ENCODE results near the gene PPP2R5C. TPM values are rescaled to one million over a fixed set of nuclear protein-coding genes. Genes with fewer than 3 reads are reported as not detected.

PPP2R5C gene
- total and polyA plus RNA-seq, 2 donors (not counting 3 experiments of a cell fraction or from before 2014, with no cell fraction given): 42.6 to 83.6 TPM

DNA sequence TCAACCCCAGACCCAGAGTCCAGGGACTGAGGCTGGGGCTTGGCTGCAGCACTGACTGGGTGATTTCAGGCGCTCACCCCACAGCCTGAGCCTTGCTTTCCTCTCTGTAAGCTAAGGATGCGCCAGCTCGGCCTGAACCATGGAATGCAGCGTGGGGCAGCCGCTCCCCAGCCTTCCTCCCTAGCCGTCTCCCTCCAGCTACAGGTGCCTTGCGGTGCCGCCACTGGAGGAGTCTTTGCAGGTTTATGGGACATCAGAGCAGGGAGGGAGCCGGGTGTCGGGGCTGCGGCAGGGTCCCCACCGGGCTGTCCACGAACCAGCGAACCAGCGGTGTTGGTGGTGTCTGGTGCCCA is 19.4 kb downstream of the PPP2R5C start:
- Histone ChIP-seq H3K4me3 (replicated peaks in 1 of 3; ENCODE audit: insufficient read depth in 1 of 3, low read depth in 1 of 3, low read length in 3 of 3) (no peak overlapping the region), H3K9ac (replicated peaks; ENCODE audit: extremely low read depth, insufficient read depth, low read length) (no peak overlapping the region), H3K27ac (ENCODE audit: insufficient read depth, low read depth, low read length) (no peak overlapping the region), H3K27me3 (ENCODE audit: control insufficient read depth in 2 of 2, insufficient read depth in 2 of 2, low read length in 2 of 2) (peaks cover 40% of the 10 kb centered on the region in 2 experiments), H3K4me1 (ENCODE audit: control insufficient read depth, extremely low read depth, insufficient read depth, low read length) (no peaks in the 10 kb centered on the region), H4K20me1 (replicated peaks; ENCODE audit: control insufficient read depth, extremely low read depth, insufficient read depth, low read length) (no peaks in the 10 kb centered on the region), H3K4me2 (ENCODE audit: insufficient read depth, low read length) (no peak overlapping the region), H3K9me1 (replicated peaks; ENCODE audit: control insufficient read depth, extremely low read depth, insufficient read depth, low read length) (no peaks in the 10 kb centered on the region), H2AFZ (ENCODE audit: low read depth, low read length) (no peak overlapping the region), H3K9me3 (replicated peaks; ENCODE audit: control insufficient read depth, insufficient read depth, low read length) (no peaks in the 10 kb centered on the region), H3K79me2 (ENCODE audit: control insufficient read depth, insufficient read depth, low read length) (no peaks in the 10 kb centered on the region), H3K36me3 (ENCODE audit: control insufficient read depth in 2 of 2, extremely low read depth in 1 of 2, insufficient read depth in 2 of 2, low read length in 2 of 2) (no peaks in the 10 kb centered on the region)
- ChIA-PET CTCF (no interaction called here), POLR2A (no interaction called here)
- TF ChIP-seq POLR2AphosphoS5 (IDR thresholded peaks at IDR 0.05; ENCODE audit: insufficient read depth, low read depth, low read length) (no peak), POLR2A (IDR thresholded peaks at IDR 0.05; ENCODE audit: low read depth, low read length) (no peak), EZH2 (IDR thresholded peaks at IDR 0.05; ENCODE audit: borderline replicate concordance, low read depth, low read length, severe bottlenecking) (peak; percentile 85), FOS (IDR thresholded peaks at IDR 0.05; ENCODE audit: borderline replicate concordance, insufficient read depth, low read length) (no peak), GATA2 (IDR thresholded peaks at IDR 0.05; ENCODE audit: insufficient read depth, insufficient read length, low read depth, low read length) (no peak), JUN (IDR thresholded peaks at IDR 0.05; ENCODE audit: borderline replicate concordance, insufficient read depth, insufficient read length, low read depth) (no peak), MYC (IDR thresholded peaks at IDR 0.05; ENCODE audit: low read depth, low read length) (no peak)
- TF ChIP-seq, protein P1, sequence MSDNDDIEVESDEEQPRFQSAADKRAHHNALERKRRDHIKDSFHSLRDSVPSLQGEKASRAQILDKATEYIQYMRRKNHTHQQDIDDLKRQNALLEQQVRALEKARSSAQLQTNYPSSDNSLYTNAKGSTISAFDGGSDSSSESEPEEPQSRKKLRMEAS (IDR thresholded peaks at IDR 0.05; ENCODE audit: insufficient read depth, insufficient read length): no peak
- TF ChIP-seq, protein P2, sequence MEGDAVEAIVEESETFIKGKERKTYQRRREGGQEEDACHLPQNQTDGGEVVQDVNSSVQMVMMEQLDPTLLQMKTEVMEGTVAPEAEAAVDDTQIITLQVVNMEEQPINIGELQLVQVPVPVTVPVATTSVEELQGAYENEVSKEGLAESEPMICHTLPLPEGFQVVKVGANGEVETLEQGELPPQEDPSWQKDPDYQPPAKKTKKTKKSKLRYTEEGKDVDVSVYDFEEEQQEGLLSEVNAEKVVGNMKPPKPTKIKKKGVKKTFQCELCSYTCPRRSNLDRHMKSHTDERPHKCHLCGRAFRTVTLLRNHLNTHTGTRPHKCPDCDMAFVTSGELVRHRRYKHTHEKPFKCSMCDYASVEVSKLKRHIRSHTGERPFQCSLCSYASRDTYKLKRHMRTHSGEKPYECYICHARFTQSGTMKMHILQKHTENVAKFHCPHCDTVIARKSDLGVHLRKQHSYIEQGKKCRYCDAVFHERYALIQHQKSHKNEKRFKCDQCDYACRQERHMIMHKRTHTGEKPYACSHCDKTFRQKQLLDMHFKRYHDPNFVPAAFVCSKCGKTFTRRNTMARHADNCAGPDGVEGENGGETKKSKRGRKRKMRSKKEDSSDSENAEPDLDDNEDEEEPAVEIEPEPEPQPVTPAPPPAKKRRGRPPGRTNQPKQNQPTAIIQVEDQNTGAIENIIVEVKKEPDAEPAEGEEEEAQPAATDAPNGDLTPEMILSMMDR (IDR thresholded peaks at IDR 0.05; ENCODE audit: extremely low read depth in 1 of 2, insufficient read depth in 1 of 2, low read depth in 1 of 2, low read length in 2 of 2): no peak
- no peak for DNase-seq (ENCODE audit: low read depth, low spot score)
- intact Hi-C loops (cut with micrococcal nuclease) (no loop called here), dilution Hi-C loops (cut with MboI; ENCODE audit: extremely low pct_ligation_motif_present, low sequenced_read_pairs) (no loop called here)
- BruUV-seq (replicated peaks): no TSS peak
- FAIRE-seq: no peak
